Measurements from ENCODE around the gene C4orf50. TPM values are rescaled to one million over a fixed set of nuclear protein-coding genes. Genes with fewer than 3 reads are reported as not detected.
"Not testable (repeated sequence)": the region's sequence is repeated elsewhere in the genome, so short reads cannot be mapped to it uniquely, and the experiment has no call there.

The C4orf50 gene
- total and polyA plus RNA-seq, 5 donors from 2014 or later, result 0.05 to 3.5 (median 0.11) TPM; not detected in 2

DNA sequence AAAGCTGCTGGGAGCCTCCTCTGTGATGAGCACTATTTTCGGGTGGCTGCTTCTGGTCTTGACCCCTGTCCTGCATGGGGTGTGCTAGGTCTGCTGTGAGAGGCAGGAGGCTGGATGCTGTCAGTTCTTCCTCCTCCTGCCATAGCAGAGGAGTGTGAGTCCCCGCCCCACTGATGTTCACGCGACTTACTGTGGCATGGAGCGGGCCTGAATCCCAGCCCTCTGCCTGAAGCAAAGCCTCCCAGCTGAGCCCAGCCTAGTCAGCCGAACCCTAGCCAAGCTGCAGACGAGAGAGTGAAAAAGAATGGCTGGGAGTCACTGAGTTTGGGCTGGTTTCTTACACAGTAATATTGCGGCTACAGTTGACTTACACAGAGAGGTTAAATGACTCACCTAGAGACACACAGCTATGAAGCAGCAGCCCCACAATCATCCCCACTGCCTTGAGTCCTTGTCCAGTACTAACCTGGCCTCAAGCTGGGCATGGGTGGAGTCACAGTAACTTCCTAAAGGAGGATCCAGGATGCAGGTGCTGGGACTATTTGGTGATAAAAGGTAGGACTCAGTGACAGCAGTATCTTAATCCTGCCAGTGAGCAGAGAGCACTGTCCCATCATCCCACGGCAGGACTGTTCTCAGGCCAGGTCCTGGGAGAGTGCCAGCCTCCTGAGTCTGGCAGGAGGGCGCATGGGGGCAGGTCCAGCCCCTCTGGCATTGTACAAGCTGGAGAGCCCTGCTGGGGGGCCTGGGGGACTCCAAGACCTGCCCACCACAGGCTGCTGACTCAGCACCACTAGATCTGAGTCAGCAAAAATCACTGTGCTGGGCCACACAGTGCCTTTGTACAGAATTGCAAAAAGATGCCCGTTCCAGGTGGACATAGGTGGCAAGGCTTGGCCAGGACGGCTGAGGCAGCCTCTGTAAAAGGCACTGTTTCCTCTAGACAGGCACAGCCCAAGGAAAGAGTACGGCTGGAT is 65.0 kb downstream of the C4orf50 start:
- Mint-ChIP-seq H3K27me3 (peaks cover 10% of the 10 kb centered on the region), H3K27ac (no peak overlapping the region)
- no peaks in the 10 kb centered on the region for H3K36me3 ChIP-seq (ENCODE audit: control insufficient read depth, insufficient read depth, low read length)

DNA sequence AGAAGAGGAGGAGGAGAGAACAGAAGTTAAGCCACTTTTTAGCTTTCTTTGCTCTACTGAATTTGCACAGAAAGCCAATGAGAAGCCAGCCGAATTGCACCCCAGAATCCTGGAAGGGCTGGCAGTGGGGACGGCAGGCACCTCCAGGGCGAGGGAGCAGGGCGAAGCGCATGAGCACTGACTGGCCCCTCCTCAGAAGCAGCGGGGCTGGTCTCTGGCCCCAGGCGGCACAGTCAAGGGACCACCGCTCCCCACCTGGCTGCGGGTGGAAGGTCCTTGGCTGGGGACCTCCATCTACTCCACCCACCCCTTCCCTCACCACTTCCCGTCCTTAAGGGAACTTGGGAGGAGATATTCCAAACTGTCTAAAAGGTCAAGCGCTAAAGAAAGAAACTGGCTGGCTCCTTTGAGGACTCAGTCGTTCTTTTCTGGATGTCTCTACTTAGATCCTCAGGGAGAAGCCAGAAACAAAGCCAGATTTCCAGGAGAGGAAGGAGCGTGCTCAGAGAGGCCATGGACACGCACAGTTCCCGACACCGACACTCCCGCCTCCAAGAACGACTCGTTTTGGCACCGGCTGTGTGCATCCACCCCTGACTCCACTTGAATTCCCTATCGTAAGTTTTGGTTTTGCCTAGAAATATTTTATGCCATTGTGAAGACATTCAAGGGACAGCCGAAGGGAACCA is 65.8 kb downstream of the C4orf50 start:
- ATAC-seq (ENCODE audit: low read depth in 2 of 2) (no peak), DNase-seq (no peak)
- H3K27me3 ChIP-seq (ENCODE audit: control insufficient read depth, insufficient read depth, low read length), result no peaks in the 10 kb centered on the region
- Mint-ChIP-seq H3K27ac (no peak overlapping the region), H3K4me1 (no peaks in the 10 kb centered on the region), H3K9me3 (peaks cover 0 to 2% (median 0%) of the 10 kb centered on the region in 7 donors), H3K27me3 (peaks cover 6% of the 10 kb centered on the region), H3K36me3 (no peaks in the 10 kb centered on the region), H3K4me3 (no peak overlapping the region)
- no peaks in the 10 kb centered on the region for H3K9me3 ChIP-seq (ENCODE audit: control insufficient read depth in 2 of 2, low read length in 2 of 2)
- no peak overlapping the region for H3K4me3 ChIP-seq (ENCODE audit: low read depth, low read length)
- H3K27ac ChIP-seq (ENCODE audit: insufficient read depth, low read length, poor library complexity, severe bottlenecking), result no peak overlapping the region
- no peaks in the 10 kb centered on the region for H3K4me1 ChIP-seq (ENCODE audit: control insufficient read depth, insufficient read depth, low read length, poor library complexity, severe bottlenecking)
- H3K36me3 ChIP-seq (ENCODE audit: control insufficient read depth, insufficient read depth, low read length), result no peaks in the 10 kb centered on the region

More for the DNA sequence above, 65.0 kb downstream of the C4orf50 start:
- Mint-ChIP-seq H3K4me1 (no peaks in the 10 kb centered on the region), H3K4me3 (no peak overlapping the region), H3K9me3 (peaks cover 0 to 2% (median 0%) of the 10 kb centered on the region in 7 donors), H3K36me3 (no peaks in the 10 kb centered on the region)
- Histone ChIP-seq H3K27ac (ENCODE audit: insufficient read depth, low read length, poor library complexity, severe bottlenecking) (no peak overlapping the region), H3K27me3 (ENCODE audit: control insufficient read depth, insufficient read depth, low read length) (no peaks in the 10 kb centered on the region), H3K4me3 (ENCODE audit: low read depth, low read length) (no peak overlapping the region), H3K4me1 (ENCODE audit: control insufficient read depth, insufficient read depth, low read length, poor library complexity, severe bottlenecking) (no peaks in the 10 kb centered on the region), H3K9me3 (ENCODE audit: control insufficient read depth in 2 of 2, low read length in 2 of 2) (no peaks in the 10 kb centered on the region)
- no peak for DNase-seq
- no peak for ATAC-seq (ENCODE audit: low read depth in 2 of 2)

DNA sequence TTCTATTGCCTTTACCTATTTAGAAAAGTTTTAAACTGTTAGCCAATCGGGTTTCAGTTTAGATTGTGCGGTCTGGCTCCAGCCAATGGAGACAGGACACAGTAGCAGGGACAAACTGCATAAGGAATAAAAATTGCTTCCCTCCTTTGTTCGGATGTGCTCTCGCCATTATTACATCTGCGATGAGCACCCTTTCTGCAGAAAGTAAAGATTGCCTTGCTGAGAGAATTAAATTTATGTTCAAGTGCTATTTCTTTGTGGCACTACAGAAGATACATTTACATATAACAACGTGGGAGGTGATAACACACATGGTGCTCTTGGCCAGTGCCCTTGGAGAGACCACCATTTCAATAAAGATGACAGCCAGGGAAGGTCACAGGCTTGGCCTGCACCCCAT is 71.6 kb downstream of the C4orf50 start:
- not testable (repeated sequence) for H3K36me3 Mint-ChIP-seq; H3K36me3 ChIP-seq (ENCODE audit: control insufficient read depth, insufficient read depth, low read length); H3K27ac ChIP-seq (ENCODE audit: insufficient read depth, low read length, poor library complexity, severe bottlenecking); H3K4me3 ChIP-seq (ENCODE audit: low read depth, low read length); H3K9me3 Mint-ChIP-seq; H3K9me3 ChIP-seq (ENCODE audit: control insufficient read depth in 2 of 2, low read length in 2 of 2); DNase-seq; H3K27ac Mint-ChIP-seq; ATAC-seq (ENCODE audit: low read depth in 2 of 2); H3K27me3 Mint-ChIP-seq; H3K27me3 ChIP-seq (ENCODE audit: control insufficient read depth, insufficient read depth, low read length); H3K4me3 Mint-ChIP-seq
- peaks cover 0 to 11% (median 6%) of the 10 kb centered on the region in 4 donors for H3K4me1 Mint-ChIP-seq
- H3K4me1 ChIP-seq (ENCODE audit: control insufficient read depth, insufficient read depth, low read length, poor library complexity, severe bottlenecking), result peaks cover 11% of the 10 kb centered on the region

DNA sequence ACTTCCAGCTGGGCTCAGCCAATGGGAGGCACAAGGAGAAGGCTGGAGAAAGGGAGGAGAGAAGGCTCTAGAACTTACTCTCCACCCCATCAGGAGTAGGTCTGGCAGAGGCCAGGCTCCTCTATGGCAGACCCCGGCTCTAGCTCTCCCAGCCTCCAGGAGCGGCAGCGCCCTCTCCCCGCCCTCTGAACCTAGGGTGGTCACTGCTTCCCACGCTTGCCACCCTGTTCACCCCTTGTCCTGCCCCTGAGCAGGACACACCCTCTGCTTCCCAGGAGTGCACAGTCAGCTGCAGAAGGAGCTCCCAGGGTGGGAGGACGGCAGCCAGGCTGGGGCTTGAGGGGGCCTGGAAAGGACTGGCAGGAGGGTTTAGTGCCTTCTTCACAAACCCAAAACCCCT is 72.3 kb downstream of the C4orf50 start:
- Mint-ChIP-seq H3K4me3 (no peak overlapping the region), H3K27ac (no peak overlapping the region), H3K4me1 (peaks cover 0 to 11% (median 6%) of the 10 kb centered on the region in 4 donors), H3K36me3 (no peaks in the 10 kb centered on the region), H3K27me3 (no peaks in the 10 kb centered on the region), H3K9me3 (peaks cover 0 to 8% (median 5%) of the 10 kb centered on the region in 7 donors)
- no peaks in the 10 kb centered on the region for H3K27me3 ChIP-seq (ENCODE audit: control insufficient read depth, insufficient read depth, low read length)
- ATAC-seq (ENCODE audit: low read depth in 2 of 2) (no peak), DNase-seq (no peak)
- no peak overlapping the region for H3K4me3 ChIP-seq (ENCODE audit: low read depth, low read length)
- H3K27ac ChIP-seq (ENCODE audit: insufficient read depth, low read length, poor library complexity, severe bottlenecking), result no peak overlapping the region
- H3K4me1 ChIP-seq (ENCODE audit: control insufficient read depth, insufficient read depth, low read length, poor library complexity, severe bottlenecking), result peaks cover 11% of the 10 kb centered on the region
- peaks cover 0 to 8% of the 10 kb centered on the region in 2 experiments for H3K9me3 ChIP-seq (ENCODE audit: control insufficient read depth in 2 of 2, low read length in 2 of 2)
- no peaks in the 10 kb centered on the region for H3K36me3 ChIP-seq (ENCODE audit: control insufficient read depth, insufficient read depth, low read length)

DNA sequence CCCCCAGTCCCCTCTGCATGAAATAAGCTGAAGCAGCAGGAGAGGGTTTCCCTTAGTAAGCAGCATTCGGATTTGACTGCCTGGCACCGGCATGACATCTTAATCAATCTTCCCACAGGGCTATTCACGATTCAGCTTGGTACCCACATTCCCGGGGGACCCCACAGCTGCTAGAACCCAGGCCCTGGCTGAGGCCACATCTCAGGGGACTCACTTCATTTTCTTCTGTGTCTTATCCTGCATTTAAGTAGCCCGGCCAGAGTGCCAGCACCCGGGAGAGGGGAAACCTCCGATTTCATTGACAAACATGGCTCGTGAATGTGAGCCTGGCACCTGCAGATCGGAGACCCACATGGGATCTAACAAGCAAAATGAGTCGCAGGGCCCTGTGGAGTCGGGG is 73.1 kb downstream of the C4orf50 start:
- DNase-seq (no peak), ATAC-seq (ENCODE audit: low read depth in 2 of 2) (no peak)
- Histone ChIP-seq H3K27ac (ENCODE audit: insufficient read depth, low read length, poor library complexity, severe bottlenecking) (no peak overlapping the region), H3K4me1 (ENCODE audit: control insufficient read depth, insufficient read depth, low read length, poor library complexity, severe bottlenecking) (peaks cover 11% of the 10 kb centered on the region), H3K4me3 (ENCODE audit: low read depth, low read length) (no peak overlapping the region), H3K27me3 (ENCODE audit: control insufficient read depth, insufficient read depth, low read length) (no peaks in the 10 kb centered on the region), H3K9me3 (ENCODE audit: control insufficient read depth in 2 of 2, low read length in 2 of 2) (peaks cover 0 to 8% of the 10 kb centered on the region in 2 experiments), H3K36me3 (ENCODE audit: control insufficient read depth, insufficient read depth, low read length) (no peaks in the 10 kb centered on the region)
- Mint-ChIP-seq H3K36me3 (no peaks in the 10 kb centered on the region), H3K9me3 (peaks cover 0 to 8% (median 5%) of the 10 kb centered on the region in 7 donors), H3K27me3 (no peaks in the 10 kb centered on the region), H3K4me3 (no peak overlapping the region), H3K27ac (no peak overlapping the region), H3K4me1 (peaks cover 0 to 11% (median 6%) of the 10 kb centered on the region in 4 donors)

DNA sequence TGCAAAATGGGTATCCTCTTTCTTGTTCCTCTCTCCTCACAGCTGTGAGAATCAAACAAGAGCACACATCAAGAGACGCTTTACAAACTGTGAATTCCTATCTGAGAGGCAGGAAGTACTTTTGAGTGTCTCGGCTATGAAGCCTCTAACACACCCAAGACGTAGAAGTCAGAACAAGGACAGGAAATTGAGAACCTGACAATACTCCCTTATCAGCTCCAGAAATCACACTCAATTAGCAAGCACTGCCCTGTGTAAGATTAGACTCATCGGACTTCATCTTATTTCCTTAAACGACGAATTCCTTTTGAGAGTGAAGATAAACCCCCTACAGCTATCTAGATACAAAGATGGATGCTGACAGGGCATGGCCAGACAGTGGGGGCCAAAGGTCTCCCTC is 74.7 kb downstream of the C4orf50 start:
- H3K4me3 Mint-ChIP-seq, result peak overlapping the region in 1 of 4 donors; percentile 48
- Histone ChIP-seq H3K27me3 (ENCODE audit: control insufficient read depth, insufficient read depth, low read length) (no peaks in the 10 kb centered on the region), H3K36me3 (ENCODE audit: control insufficient read depth, insufficient read depth, low read length) (no peaks in the 10 kb centered on the region), H3K9me3 (ENCODE audit: control insufficient read depth in 2 of 2, low read length in 2 of 2) (peaks cover 0 to 8% of the 10 kb centered on the region in 2 experiments), H3K27ac (ENCODE audit: insufficient read depth, low read length, poor library complexity, severe bottlenecking) (no peak overlapping the region), H3K4me1 (ENCODE audit: control insufficient read depth, insufficient read depth, low read length, poor library complexity, severe bottlenecking) (peaks cover 11% of the 10 kb centered on the region), H3K4me3 (ENCODE audit: low read depth, low read length) (no peak overlapping the region)
- H3K9me3 Mint-ChIP-seq, result peaks cover 0 to 8% (median 5%) of the 10 kb centered on the region in 7 donors
- DNase-seq (peak in 2 of 3 donors; percentile 2 to 17), ATAC-seq (ENCODE audit: low read depth in 2 of 2) (peak; percentile 37)
- H3K27me3 Mint-ChIP-seq, result no peaks in the 10 kb centered on the region
- peak overlapping the region in 2 of 3 donors; percentile 27 to 85 for H3K27ac Mint-ChIP-seq
- peaks cover 0 to 11% (median 6%) of the 10 kb centered on the region in 4 donors for H3K4me1 Mint-ChIP-seq
- H3K36me3 Mint-ChIP-seq, result no peaks in the 10 kb centered on the region

DNA sequence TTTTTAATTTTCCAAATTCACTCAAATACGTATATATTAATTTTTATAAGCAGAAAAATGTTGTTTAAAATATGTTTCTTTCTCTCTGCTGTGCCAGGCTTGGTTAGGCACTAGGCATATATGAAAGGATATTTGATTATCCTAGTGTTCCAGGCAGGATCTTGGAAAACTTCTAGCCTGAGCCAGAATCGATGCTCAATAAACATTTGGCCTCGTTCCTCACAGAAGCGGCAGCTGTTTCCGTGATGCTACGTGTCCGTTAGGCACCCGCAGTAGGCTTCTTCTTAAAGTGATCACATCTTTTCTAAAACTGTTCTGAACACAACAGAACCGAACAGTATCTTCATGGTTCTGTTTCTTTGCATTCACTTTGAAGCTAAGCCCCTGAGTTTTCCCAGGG is 75.3 kb downstream of the C4orf50 start:
- Histone ChIP-seq H3K27ac (ENCODE audit: insufficient read depth, low read length, poor library complexity, severe bottlenecking) (no peak overlapping the region), H3K9me3 (ENCODE audit: control insufficient read depth in 2 of 2, low read length in 2 of 2) (peaks cover 0 to 8% of the 10 kb centered on the region in 2 experiments), H3K36me3 (ENCODE audit: control insufficient read depth, insufficient read depth, low read length) (no peaks in the 10 kb centered on the region), H3K4me1 (ENCODE audit: control insufficient read depth, insufficient read depth, low read length, poor library complexity, severe bottlenecking) (peaks cover 11% of the 10 kb centered on the region), H3K4me3 (ENCODE audit: low read depth, low read length) (no peak overlapping the region), H3K27me3 (ENCODE audit: control insufficient read depth, insufficient read depth, low read length) (no peaks in the 10 kb centered on the region)
- Mint-ChIP-seq H3K4me3 (no peak overlapping the region), H3K27me3 (no peaks in the 10 kb centered on the region), H3K4me1 (peaks cover 0 to 11% (median 6%) of the 10 kb centered on the region in 4 donors), H3K27ac (no peak overlapping the region), H3K36me3 (no peaks in the 10 kb centered on the region), H3K9me3 (peaks cover 0 to 8% (median 5%) of the 10 kb centered on the region in 7 donors)
- ATAC-seq (ENCODE audit: low read depth in 2 of 2) (no peak), DNase-seq (no peak)
